Activated naive CD8-positive, alpha-beta T cell treated with anti-CD3 and anti-CD28 coated beads, Interleukin-2, amount 10 ng/mL, durations not matched to agents 7 days and 5 days (primary cell): ENCODE results near the gene MMP17. TPM values are rescaled to one million over a fixed set of nuclear protein-coding genes. Genes with fewer than 3 reads are reported as not detected.

Source experiments
- ATAC-seq: fragments of 150-1000 bp; cut with Tn5 transposase; one replicate; pipeline ENCODE4 v1.10.0; 2021; ENCODE audit warnings: low read depth, moderate library complexity
- POLR2A ChIA-PET: fragments of 350-600 bp; sonication (Branson Sonifier 250); formaldehyde crosslinking; loops from one replicate; lab custom pipeline; 2021; ENCODE audit warnings: antibody characterized with exemption; lab: Charles Lee
- DNase-seq: peaks from one replicate; pipeline ENCODE4 v3.0.0; 2021
- H3K27ac Mint-ChIP-seq: one replicate; pipeline ENCODE4 v1.8.0; 2022; ENCODE audit warnings: mild to moderate bottlenecking, mixed read lengths
- H3K27me3 Mint-ChIP-seq: one replicate; pipeline ENCODE4 v1.8.0; 2022; ENCODE audit warnings: mild to moderate bottlenecking, moderate library complexity, mixed read lengths
- H3K36me3 Mint-ChIP-seq: one replicate; pipeline ENCODE4 v1.8.0; 2021; ENCODE audit warnings: mild to moderate bottlenecking, mixed read lengths
- H3K4me1 Mint-ChIP-seq: one replicate; pipeline ENCODE4 v1.8.0; 2021; ENCODE audit warnings: mixed read lengths
- H3K4me3 Mint-ChIP-seq: one replicate; pipeline ENCODE4 v1.8.0; 2022; ENCODE audit warnings: mild to moderate bottlenecking, moderate library complexity, mixed read lengths
- H3K9me3 Mint-ChIP-seq: one replicate; pipeline ENCODE4 v1.8.0; 2021; ENCODE audit warnings: mixed read lengths
- total RNA-seq, 2 experiments: library from RNA; stranded (reverse); gene quantifications; one replicate each; pipeline ENCODE4 v1.2.3, GENCODE V29; 2021

The MMP17 gene
- total RNA-seq, 2 experiments from 2014 or later = 0.36 to 0.54 TPM

- H3K4me1 Mint-ChIP-seq = peaks cover 12% of the 10 kb centered on the region
- peak overlapping the region; percentile 56 for H3K27ac Mint-ChIP-seq
- peak overlapping the region; percentile 63 for H3K4me3 Mint-ChIP-seq
- H3K27me3 Mint-ChIP-seq = no peaks in the 10 kb centered on the region
- no peak for DNase-seq
- POLR2A ChIA-PET = interaction anchor here (1.1 kb wide), 1 partner anchor 31 kb away, joined by 3 read pairs; no protein-coding TSS in a partner anchor
- no peak for ATAC-seq
- H3K36me3 Mint-ChIP-seq = no peaks in the 10 kb centered on the region
- no peaks in the 10 kb centered on the region for H3K9me3 Mint-ChIP-seq
Measured at GRCh38 chr12:131896811-131897270, 68.6 kb downstream of the MMP17 start.

- DNase-seq (no peak), ATAC-seq (no peak)
- H3K27ac Mint-ChIP-seq = no peak overlapping the region
- H3K27me3 Mint-ChIP-seq = no peaks in the 10 kb centered on the region
- H3K4me1 Mint-ChIP-seq = peaks cover 12% of the 10 kb centered on the region
- no peaks in the 10 kb centered on the region for H3K9me3 Mint-ChIP-seq
- H3K4me3 Mint-ChIP-seq = no peak overlapping the region
- POLR2A ChIA-PET = interaction anchor here (1.1 kb wide), 1 partner anchor 31 kb away, joined by 3 read pairs; no protein-coding TSS in a partner anchor
- H3K36me3 Mint-ChIP-seq = no peaks in the 10 kb centered on the region
Measured at GRCh38 chr12:131897276-131897675, 69.1 kb downstream of the MMP17 start.

- POLR2A ChIA-PET = no interaction called here
- no peaks in the 10 kb centered on the region for H3K27me3 Mint-ChIP-seq
- ATAC-seq (no peak), DNase-seq (no peak)
- H3K4me1 Mint-ChIP-seq = peaks cover 12% of the 10 kb centered on the region
- no peak overlapping the region for H3K27ac Mint-ChIP-seq
- H3K36me3 Mint-ChIP-seq = no peaks in the 10 kb centered on the region
- no peaks in the 10 kb centered on the region for H3K9me3 Mint-ChIP-seq
- no peak overlapping the region for H3K4me3 Mint-ChIP-seq
Measured at GRCh38 chr12:131897875-131898274, 69.7 kb downstream of the MMP17 start.

- Mint-ChIP-seq H3K4me1 (peaks cover 11% of the 10 kb centered on the region), H3K36me3 (no peaks in the 10 kb centered on the region), H3K4me3 (no peak overlapping the region), H3K9me3 (no peaks in the 10 kb centered on the region), H3K27ac (no peak overlapping the region), H3K27me3 (no peaks in the 10 kb centered on the region)
- ATAC-seq = no peak
- no peak for DNase-seq
- POLR2A ChIA-PET = interaction anchor here (1.3 kb wide), 1 partner anchor 30 kb away, joined by 6 read pairs; no protein-coding TSS in a partner anchor
Measured at GRCh38 chr12:131900397-131900796, 72.2 kb downstream of the MMP17 start.

Other genes starting within 250 kb of the MMP17 start
- 10 to 100 TPM; 65.5 to 67.8 TPM for gene SFSWAP, start 117.3 kb upstream of the MMP17 start, total RNA-seq
- gene ULK1, start 66.2 kb downstream of the MMP17 start, total RNA-seq = 10 to 100 TPM; 32.6 to 33.2 TPM
- gene PUS1, start 100.9 kb downstream of the MMP17 start, total RNA-seq = 10 to 100 TPM; 45.3 to 48.6 TPM
- gene EP400, start 121.5 kb downstream of the MMP17 start, total RNA-seq = 10 to 100 TPM; 66.7 to 70.2 TPM